ENCODE data around the gene DNAH17. TPM values are rescaled to one million over a fixed set of nuclear protein-coding genes. Genes with fewer than 3 reads are reported as not detected.

DNAH17 gene
- total RNA-seq, 1 experiment from 2014 or later: 0.69 TPM

GRCh38 chr17:78546476-78546875, 30.7 kb downstream of the DNAH17 start:
- TF ChIP-seq JUND (IDR thresholded peaks at IDR 0.05) (no peak), YY1 (IDR thresholded peaks at IDR 0.05; ENCODE audit: extremely low read depth, insufficient replicate concordance, low read depth, low read length) (no peak), EZH2phosphoT487 (IDR thresholded peaks at IDR 0.05; ENCODE audit: borderline replicate concordance) (no peak), FOSL1 (IDR thresholded peaks at IDR 0.05; ENCODE audit: low read depth) (no peak)
- Histone ChIP-seq H3K9me2 (ENCODE audit: insufficient read depth) (no peaks in the 10 kb centered on the region), H3K9me3 (ENCODE audit: control insufficient read depth in 1 of 2, insufficient read depth in 1 of 2, low read depth in 1 of 2, low read length in 2 of 2) (no peaks in the 10 kb centered on the region), H3K4me1 (ENCODE audit: control insufficient read depth in 1 of 2, insufficient read depth in 2 of 2, low read length in 2 of 2) (peaks cover 0 to 6% of the 10 kb centered on the region in 2 experiments; a peak in 2 of 4 replicates), H4K20me1 (ENCODE audit: insufficient read depth) (no peaks in the 10 kb centered on the region), H3K4me2 (ENCODE audit: low read length) (no peak overlapping the region), H3K79me2 (ENCODE audit: insufficient read depth, low read length) (no peaks in the 10 kb centered on the region), H3K36me3 (ENCODE audit: control insufficient read depth in 1 of 2, insufficient read depth in 2 of 2, low read length in 2 of 2) (no peaks in the 10 kb centered on the region), H3K27me3 (ENCODE audit: insufficient read depth, low read length) (no peaks in the 10 kb centered on the region), H3K4me3 (replicated peaks in 1 of 2; ENCODE audit: low read depth in 1 of 2, low read length in 2 of 2) (no peak overlapping the region), H3K9ac (ENCODE audit: low read length) (no peak overlapping the region), H3K27ac (ENCODE audit: low read depth, low read length) (no peak overlapping the region), H2AFZ (ENCODE audit: low read depth, low read length, poor library complexity, severe bottlenecking) (no peak overlapping the region)
- ChIA-PET POLR2A (no interaction called here), CTCF (interaction anchor here (1.9 kb wide), 1 partner anchor 13 kb away, joined by 5 read pairs; no protein-coding TSS in a partner anchor), RAD21 (ENCODE audit: low non-redundant PET in 1 of 2, low total read pairs in 2 of 2, uncharacterized antibody in 2 of 2, unreplicated experiment in 2 of 2) (no interaction called here)
- no peak for ATAC-seq
- intact Hi-C loops (cut with micrococcal nuclease): no loop called here
- BruUV-seq (replicated peaks): no TSS peak
- no peak for DNase-seq (ENCODE audit: low read depth, low spot score)

- H3K79me2 ChIP-seq (ENCODE audit: insufficient read depth, low read length): no peaks in the 10 kb centered on the region
- H3K27me3 ChIP-seq (ENCODE audit: insufficient read depth, low read length): no peaks in the 10 kb centered on the region
- no peak overlapping the region for H3K4me2 ChIP-seq (ENCODE audit: low read length)
- no peaks in the 10 kb centered on the region for H3K9me3 ChIP-seq (ENCODE audit: control insufficient read depth in 1 of 2, insufficient read depth in 1 of 2, low read depth in 1 of 2, low read length in 2 of 2)
- no peaks in the 10 kb centered on the region for H3K36me3 ChIP-seq (ENCODE audit: control insufficient read depth in 1 of 2, insufficient read depth in 2 of 2, low read length in 2 of 2)
- RAD21 ChIA-PET (ENCODE audit: low non-redundant PET in 1 of 2, low total read pairs in 2 of 2, uncharacterized antibody in 2 of 2, unreplicated experiment in 2 of 2): no interaction called here
- CTCF ChIA-PET: interaction anchor here (1.9 kb wide), 1 partner anchor 15 kb away, joined by 5 read pairs; no protein-coding TSS in a partner anchor
- no peak for DNase-seq (ENCODE audit: low read depth, low spot score)
- POLR2A ChIA-PET: no interaction called here
- no peak overlapping the region for H3K27ac ChIP-seq (ENCODE audit: low read depth, low read length)
- H2AFZ ChIP-seq (ENCODE audit: low read depth, low read length, poor library complexity, severe bottlenecking): no peak overlapping the region
- intact Hi-C loops (cut with micrococcal nuclease): no loop called here
- no peaks in the 10 kb centered on the region for H3K9me2 ChIP-seq (ENCODE audit: insufficient read depth)
- ATAC-seq: no peak
- H4K20me1 ChIP-seq (ENCODE audit: insufficient read depth): no peaks in the 10 kb centered on the region
- peaks cover 0 to 9% of the 10 kb centered on the region in 2 experiments; a peak in 2 of 4 replicates for H3K4me1 ChIP-seq (ENCODE audit: control insufficient read depth in 1 of 2, insufficient read depth in 2 of 2, low read length in 2 of 2)
- no peak overlapping the region for H3K9ac ChIP-seq (ENCODE audit: low read length)
- H3K4me3 ChIP-seq (replicated peaks in 1 of 2; ENCODE audit: low read depth in 1 of 2, low read length in 2 of 2): no peak overlapping the region
- no TSS peak for BruUV-seq (replicated peaks)
- TF ChIP-seq RAD21 (IDR thresholded peaks at IDR 0.05; ENCODE audit: low read depth) (no peak), ATF3 (IDR thresholded peaks at IDR 0.05) (no peak), CEBPB (IDR thresholded peaks at IDR 0.05; ENCODE audit: low read depth) (no peak), MAX (IDR thresholded peaks at IDR 0.05) (no peak), POLR2A (IDR thresholded peaks at IDR 0.05; ENCODE audit: borderline replicate concordance, extremely low read depth, insufficient read depth, insufficient read length) (no peak), REST (IDR thresholded peaks at IDR 0.05; ENCODE audit: low read depth) (no peak), JUND (IDR thresholded peaks at IDR 0.05) (no peak), ELF1 (IDR thresholded peaks at IDR 0.05; ENCODE audit: borderline replicate concordance, low read depth) (no peak), EZH2 (IDR thresholded peaks at IDR 0.05) (no peak), TCF7L2 (IDR thresholded peaks at IDR 0.05; ENCODE audit: borderline replicate concordance, extremely low read depth, insufficient read depth, insufficient read length) (no peak)
These were observed 32.1 kb downstream of the DNAH17 start for GRCh38 chr17:78544881-78545755.

All from HCT116 (cell line).